AG04450 (cell line): ENCODE data around the gene ADAM12. TPM values are rescaled to one million over a fixed set of nuclear protein-coding genes. Genes with fewer than 3 reads are reported as not detected.

ENCODE experiments used
- CTCF ChIA-PET: fragments of 300-600, 350-600 bp; formaldehyde crosslinking; extraction: SDS; loops from one replicate; lab custom pipeline; 2022; ENCODE audit warnings: antibody characterized with exemption, inconsistent platforms; lab: Charles Lee
- POLR2A ChIA-PET: fragments of 350-600 bp; formaldehyde crosslinking; extraction: SDS; loops from one replicate; lab custom pipeline; 2021; ENCODE audit warnings: antibody characterized with exemption, inconsistent platforms; lab: Yijun Ruan, JAX
- DNase-seq: peaks from one replicate; pipeline ENCODE4 v3.0.0-alpha.2; 2011; ENCODE audit warnings: low read depth, low spot score
- H3K27ac ChIP-seq: one replicate; pipeline ENCODE4 v1.5.1; 2012; ENCODE audit warnings: low read depth, low read length, control low read depth
- H3K27me3 ChIP-seq: one replicate; pipeline ENCODE4 v1.6.0; 2012; ENCODE audit warnings: low read length; ENCODE audit not compliant: control insufficient read depth, insufficient read depth
- H3K4me3 ChIP-seq: 2 replicates; pipeline ENCODE4 v1.5.1; 2011; ENCODE audit warnings: mild to moderate bottlenecking, low read depth, low read length, control low read depth
- H3K9me3 ChIP-seq: 2 replicates; pipeline ENCODE4 v1.5.1; 2012; ENCODE audit warnings: low read length; ENCODE audit not compliant: control insufficient read depth, insufficient read depth
- CTCF ChIP-seq: IDR thresholded peaks from 2 replicates; pipeline ENCODE4 v1.5.1; 2011; ENCODE audit warnings: low read depth, low read length, control low read depth, inconsistent platforms
- polyA plus RNA-seq: library from polyadenylated mRNA; depleted of rRNA; stranded (reverse); fragments of >200 nt; gene quantifications from 2 replicates; pipeline ENCODE4 v1.2.3, GENCODE V29; 2011

ADAM12 gene
- polyA plus RNA-seq, 1 experiment, result 8.0 TPM

DNA sequence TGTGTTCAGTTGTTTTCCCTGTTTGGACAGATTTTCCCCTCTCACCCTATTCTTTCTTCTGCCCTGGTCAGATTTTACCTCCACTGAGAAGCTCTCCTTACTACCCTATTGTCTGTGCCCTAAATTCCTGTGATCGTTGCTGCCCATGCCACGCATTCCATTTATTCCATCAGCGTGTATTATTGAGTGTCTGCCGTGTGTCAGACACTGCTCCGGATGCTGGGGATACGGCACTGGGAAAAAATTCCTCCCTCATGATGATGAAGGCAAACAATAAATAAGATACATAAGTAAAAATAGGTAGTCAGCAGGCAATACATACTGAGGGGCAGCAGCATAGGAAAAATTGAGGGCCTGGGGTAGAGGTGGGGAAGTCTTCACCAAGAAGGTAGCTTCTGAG lies 405.1 kb downstream of the ADAM12 start:
- ChIA-PET POLR2A (no interaction called here), CTCF (interaction anchor here (0.6 to 8.1 kb wide), 16 partner anchors 21 to 766 kb away, joined by 3 to 104 read pairs (median 7); partner anchors contain the start of gene ADAM12)
- TF ChIP-seq CTCF, result no peak
- H3K4me3 ChIP-seq, result no peak overlapping the region
- DNase-seq, result no peak
- no peak overlapping the region for H3K27ac ChIP-seq
- H3K9me3 ChIP-seq, result no peaks in the 10 kb centered on the region
- H3K27me3 ChIP-seq, result no peaks in the 10 kb centered on the region

DNA sequence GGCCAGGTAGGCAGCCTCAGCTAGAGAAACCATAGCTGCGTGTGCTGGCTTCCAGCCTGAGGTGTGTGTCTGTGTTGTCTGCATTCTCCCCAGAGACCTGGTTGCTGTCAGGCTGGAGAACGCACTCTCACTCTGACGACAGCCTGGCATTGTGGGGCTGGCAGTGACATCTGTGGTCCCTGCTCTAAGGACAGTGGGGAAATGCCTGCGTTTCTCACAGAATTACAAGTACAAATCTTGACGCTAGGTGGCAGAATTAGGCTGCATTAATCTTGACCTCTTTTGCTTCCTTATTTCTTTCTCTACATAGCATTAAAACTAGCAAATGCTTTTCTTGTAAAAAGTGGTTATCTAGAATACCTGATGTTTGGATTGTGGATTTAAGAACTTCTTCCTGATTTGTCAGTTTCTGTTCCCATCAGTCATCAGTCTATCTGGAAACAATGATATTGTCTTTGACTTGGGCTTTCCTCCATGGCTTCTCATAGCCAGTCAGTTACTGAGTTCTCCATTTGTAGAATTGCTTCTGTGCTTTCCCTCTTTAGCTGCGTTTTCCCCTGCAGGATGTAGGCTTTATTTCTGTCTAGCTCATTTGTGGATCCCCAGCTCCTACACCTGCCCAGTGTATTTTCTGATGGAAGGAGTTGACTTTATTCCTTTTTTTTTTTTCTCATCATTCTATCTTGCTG lies 405.9 kb downstream of the ADAM12 start:
- CTCF ChIA-PET, result interaction anchor here (0.6 to 8.1 kb wide), 27 partner anchors 21 to 1871 kb away, joined by 3 to 104 read pairs (median 5); partner anchors contain the start of gene ADAM12
- peak; percentile 23 for DNase-seq
- Histone ChIP-seq H3K27ac (no peak overlapping the region), H3K9me3 (no peaks in the 10 kb centered on the region), H3K4me3 (no peak overlapping the region), H3K27me3 (no peaks in the 10 kb centered on the region)
- POLR2A ChIA-PET, result no interaction called here
- peak; percentile 58 for TF ChIP-seq CTCF

DNA sequence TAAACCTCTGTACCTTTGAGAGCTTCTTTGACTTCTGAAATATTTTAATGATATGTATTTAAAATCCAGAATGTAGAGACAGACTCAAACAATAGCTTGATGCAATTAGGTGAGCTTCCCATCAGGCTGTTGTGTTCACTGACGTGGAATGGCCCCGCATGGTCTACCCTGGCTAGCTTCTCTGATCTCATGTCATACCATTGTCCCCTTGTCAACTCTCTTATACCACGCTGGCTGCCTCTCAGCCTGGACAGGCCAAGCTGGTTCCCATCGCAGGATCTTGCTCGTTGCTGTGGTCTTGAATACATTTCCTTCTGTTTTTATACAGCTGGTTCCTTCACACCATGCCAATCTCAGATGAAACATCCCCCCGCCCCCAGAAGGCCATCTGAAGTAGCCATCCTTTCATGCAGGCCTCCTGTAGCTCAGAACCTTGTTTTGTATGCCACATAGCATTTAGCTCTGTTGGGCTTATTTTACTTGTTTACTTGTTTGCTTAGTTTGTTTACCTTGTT lies 407.7 kb downstream of the ADAM12 start:
- DNase-seq, result no peak
- Histone ChIP-seq H3K27ac (no peak overlapping the region), H3K9me3 (no peaks in the 10 kb centered on the region), H3K27me3 (no peaks in the 10 kb centered on the region), H3K4me3 (no peak overlapping the region)
- ChIA-PET CTCF (interaction anchor here (1.0 to 8.1 kb wide), 4 partner anchors 46 to 523 kb away, joined by 4 to 104 read pairs (median 6); no protein-coding TSS in a partner anchor), POLR2A (no interaction called here)
- TF ChIP-seq CTCF, result no peak

GRCh38 chr10:125979976-125980375 lies 408.3 kb downstream of the ADAM12 start:
- H3K27ac ChIP-seq, result no peak overlapping the region
- DNase-seq, result no peak
- no peaks in the 10 kb centered on the region for H3K9me3 ChIP-seq
- POLR2A ChIA-PET, result no interaction called here
- H3K27me3 ChIP-seq, result no peaks in the 10 kb centered on the region
- CTCF ChIA-PET, result interaction anchor here (0.6 to 8.1 kb wide), 4 partner anchors 46 to 1105 kb away, joined by 5 to 104 read pairs (median 6); no protein-coding TSS in a partner anchor
- H3K4me3 ChIP-seq, result no peak overlapping the region
- TF ChIP-seq CTCF, result no peak
